Psoas muscle (tissue), 8 donors: Measurements from ENCODE around the gene SFN. TPM values are rescaled to one million over a fixed set of nuclear protein-coding genes. Genes with fewer than 3 reads are reported as not detected.

Experiments
- ATAC-seq, 4 donors: fragments of 200-7000 bp; cut with Tn5 transposase; one replicate each; pipeline ENCODE4 v1.9.1; 2020; ENCODE audit warnings: moderate library complexity in 3 of 4, mild to moderate bottlenecking in 2 of 4
- DNase-seq, 2 donors: peaks; one replicate each; pipeline ENCODE4 v3.0.0-alpha.2; 2020
- H3K27ac ChIP-seq: fragments of 200-600 bp; one replicate; pipeline ENCODE4 v1.8.0; 2022
- H3K27me3 ChIP-seq, 3 donors: fragments of 200-600 bp in 1 of 3; one replicate each; pipeline versions ENCODE4 v1.6.1 to v1.8.0; 2013 to 2022; ENCODE audit warnings: low read length in 2 of 3, mild to moderate bottlenecking in 2 of 3, moderate library complexity in 1 of 3; ENCODE audit not compliant: insufficient read depth in 3 of 3
- H3K36me3 ChIP-seq, 2 donors: fragments of 200-600 bp in 1 of 2; one replicate each; pipeline versions ENCODE4 v1.6.1 to v1.8.0; 2013 to 2022; ENCODE audit warnings: low read depth in 1 of 2, mild to moderate bottlenecking in 1 of 2, moderate library complexity in 1 of 2; ENCODE audit not compliant: insufficient read depth in 1 of 2
- H3K4me1 ChIP-seq: fragments of 200-600 bp; one replicate; pipeline ENCODE4 v1.8.0; 2022
- H3K4me3 ChIP-seq: fragments of 200-600 bp; one replicate; pipeline ENCODE4 v1.8.0; 2022; ENCODE audit warnings: mild to moderate bottlenecking
- H3K9me3 ChIP-seq: fragments of 200-600 bp; one replicate; pipeline ENCODE4 v1.8.0; 2022
- CTCF ChIP-seq: fragments of 200-600 bp; IDR thresholded peaks from one replicate; pipeline ENCODE4 v1.8.0; 2022; ENCODE audit warnings: antibody characterized with exemption
- WGBS, 3 donors: extraction: QIAGEN DNeasy Blood & Tissue Kit; methylation state at CpG; one replicate each; pipeline versions ENCODE4 v1.1.6 to v1.1.7; 2013; 5-methylcytosine and 5-hydroxymethylcytosine counted together
- intact Hi-C, 2 donors: fragments of 100-400 bp; cut with DNase I; formaldehyde crosslinking; loops; one replicate each; pipeline versions ENCODE4 v1.11.0 to v1.14.2; 2022
- polyA plus RNA-seq, 3 donors: library from polyadenylated mRNA; stranded (reverse); fragments of 200-250 nt; gene quantifications; one replicate each; pipeline ENCODE4 v1.2.3, GENCODE V29; 2013
- total RNA-seq, 4 donors: library from RNA; stranded (reverse); fragmentation: NEBNext Ultra II Directional in 2 of 4; extraction: Animal tissue kit (Norgen Biotek cat#: 25700) in 2 of 4; gene quantifications; one replicate each; pipeline versions ENCODE4 v1.2.1 to v1.2.4, GENCODE V29; 2021 to 2023
- donor health status: healthy with polysubstance abuse.
- donor health status: DM: no; HTN: no; CAD: no; lungs with moderate emphysema.
- donor health status: Bipolar disorder and iron deficiency.
- donor health status: healthy.
- donor health status: DM: yes; HTN: yes; CAD: no.
- donor health status: DM: no; HTN: no; CAD: no.
- donor health status: DM: no; HTN: no; CAD: no.
- donor health status: DM: yes; HTN: yes; CAD: no.

Gene SFN
- total and polyA plus RNA-seq, 7 donors, result 0.05 to 26.7 (median 0.35) TPM

DNA sequence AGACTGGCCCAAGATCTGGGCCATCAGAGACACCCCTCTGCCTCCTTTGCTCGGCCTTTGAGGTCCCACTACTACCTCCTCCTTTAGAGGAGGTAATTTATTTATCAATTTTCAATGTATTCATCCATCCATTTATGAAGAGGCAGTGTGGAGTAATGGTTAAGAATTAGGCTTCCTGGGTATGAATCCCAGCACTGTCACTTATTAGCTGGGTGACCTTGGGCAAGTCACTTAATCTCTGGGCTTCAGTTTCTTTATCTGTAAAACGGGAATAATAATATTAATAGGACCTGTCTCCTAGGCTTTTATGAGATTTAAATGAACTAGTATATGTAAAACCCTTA lies 49.2 kb downstream of the SFN start:
- no peak for ATAC-seq
- Histone ChIP-seq H3K36me3 (no peaks in the 10 kb centered on the region), H3K4me3 (no peak overlapping the region)

DNA sequence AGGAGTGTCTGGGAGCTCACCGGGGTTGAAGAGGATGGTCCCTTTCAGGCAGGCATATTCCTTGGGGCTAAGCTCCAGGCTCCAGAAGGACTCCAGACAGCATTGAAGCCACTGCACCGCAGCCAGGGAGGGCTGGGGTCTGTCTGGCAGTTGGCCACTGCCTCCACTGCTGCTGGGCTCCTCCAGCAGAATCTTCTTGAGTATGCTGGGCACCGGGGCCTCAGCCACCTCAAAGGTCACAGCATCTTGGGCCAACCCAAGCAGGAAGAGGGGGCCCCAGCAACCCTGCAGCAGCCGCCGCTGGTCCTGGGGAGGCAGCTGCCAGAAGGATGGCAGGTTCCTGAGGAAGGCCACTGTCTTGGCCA lies 50.4 kb downstream of the SFN start:
- no peaks in the 10 kb centered on the region for H3K27me3 ChIP-seq
- peak in 2 of 4 donors; percentile 2 to 14 for ATAC-seq
- TF ChIP-seq CTCF, result no peak
- peak overlapping the region; percentile 41 for H3K4me3 ChIP-seq
- H3K4me1 ChIP-seq, result peaks cover 10% of the 10 kb centered on the region
- DNase-seq, result no peak
- no peaks in the 10 kb centered on the region for H3K9me3 ChIP-seq
- 69 to 74% (median 73%) methylated on average over 5 of the region's 5 CpGs for WGBS, 3 donors
- no peaks in the 10 kb centered on the region for H3K36me3 ChIP-seq
- intact Hi-C loops, result no loop called here
- peak overlapping the region; percentile 70 for H3K27ac ChIP-seq

More for the DNA sequence above, 49.2 kb downstream of the SFN start:
- no peaks in the 10 kb centered on the region for H3K9me3 ChIP-seq
- H3K27me3 ChIP-seq, result no peaks in the 10 kb centered on the region
- H3K27ac ChIP-seq, result no peak overlapping the region
- peaks cover 10% of the 10 kb centered on the region for H3K4me1 ChIP-seq
- intact Hi-C loops, result no loop called here
- no peak for TF ChIP-seq CTCF
- no peak for DNase-seq
- WGBS, 3 donors, result 52 to 67% (median 63%) methylated on average over 2 of the region's 2 CpGs

Other genes with a start within 250 kb of the SFN start
- 10 to 100 TPM; 32.2 to 44.4 (median 39.6) TPM for gene ARID1A, start 167.1 kb upstream of the SFN start, total RNA-seq
- gene ARID1A, start 167.1 kb upstream of the SFN start, polyA plus RNA-seq, result 10 to 100 TPM in 2 of 3 donors, 1 to 10 TPM in 1; 8.8 to 20.8 (median 12.9) TPM
- gene PIGV, start 75.2 kb upstream of the SFN start, total RNA-seq, result 1 to 10 TPM; 4.2 to 7.4 (median 5.5) TPM
- 1 to 10 TPM; 2.5 to 5.5 (median 3.4) TPM for gene PIGV, start 75.2 kb upstream of the SFN start, polyA plus RNA-seq
- gene ZDHHC18, start 36.5 kb upstream of the SFN start, total RNA-seq, result 10 to 100 TPM in 3 of 4 donors, 1 to 10 TPM in 1; 9.9 to 16.9 (median 12.5) TPM
- gene ZDHHC18, start 36.5 kb upstream of the SFN start, polyA plus RNA-seq, result 10 to 100 TPM in 1 of 3 donors, 1 to 10 TPM in 2; 7.7 to 11.3 (median 9.6) TPM
- 10 to 100 TPM; 18.3 to 35.9 (median 25.6) TPM for gene GPN2, start 27.1 kb downstream of the SFN start, total RNA-seq
- 10 to 100 TPM; 19.2 to 34.0 (median 19.4) TPM for gene GPN2, start 27.1 kb downstream of the SFN start, polyA plus RNA-seq
- gene GPATCH3, start 37.3 kb downstream of the SFN start, total RNA-seq, result 10 to 100 TPM; 10.7 to 22.9 (median 12.1) TPM
- 10 to 100 TPM; 13.7 to 31.8 (median 17.8) TPM for gene GPATCH3, start 37.3 kb downstream of the SFN start, polyA plus RNA-seq
- gene NR0B2, start 50.8 kb downstream of the SFN start, total RNA-seq, result 1 to 10 TPM in 1 of 4 donors, under 1 TPM in 2, not detected in 1; 0.25 to 1.1 (median 0.49) TPM
- gene NR0B2, start 50.8 kb downstream of the SFN start, polyA plus RNA-seq, result under 1 TPM; 0.06 to 0.21 (median 0.07) TPM
- gene NUDC, start 58.6 kb downstream of the SFN start, total RNA-seq, result 10 to 100 TPM; 55.7 to 65.5 (median 62.3) TPM
- gene NUDC, start 58.6 kb downstream of the SFN start, polyA plus RNA-seq, result 100 to 1,000 TPM in 1 of 3 donors, 10 to 100 TPM in 2; 77.7 to 105 (median 89.7) TPM
- gene KDF1, start 97.3 kb downstream of the SFN start, total RNA-seq, result not detected
- under 1 TPM in 1 of 3 donors, not detected in 2; 0.01 TPM for gene KDF1, start 97.3 kb downstream of the SFN start, polyA plus RNA-seq
- 1 to 10 TPM in 3 of 4 donors, under 1 TPM in 1; 0.84 to 3.8 (median 1.4) TPM for gene TRNP1, start 130.5 kb downstream of the SFN start, total RNA-seq
- gene TRNP1, start 130.5 kb downstream of the SFN start, polyA plus RNA-seq, result 1 to 10 TPM; 1.1 to 1.6 (median 1.6) TPM
- 1 to 10 TPM in 3 of 4 donors, under 1 TPM in 1; 0.20 to 2.3 (median 1.7) TPM for gene TENT5B, start 149.7 kb downstream of the SFN start, total RNA-seq
- gene TENT5B, start 149.7 kb downstream of the SFN start, polyA plus RNA-seq, result 1 to 10 TPM in 1 of 3 donors, under 1 TPM in 2; 0.70 to 2.5 (median 0.74) TPM